GM12878 (cell line): ENCODE results near the gene PAK6. TPM values are rescaled to one million over a fixed set of nuclear protein-coding genes. Genes with fewer than 3 reads are reported as not detected.

Experiments used
- ATAC-seq: fragments of 200-7000 bp; cut with Tn5 transposase; 3 replicates; pipeline ENCODE4 v1.9.1; 2020; ENCODE audit warnings: mild to moderate bottlenecking, moderate library complexity
- BruUV-seq: library from RNA; stranded (reverse); fragments of 400-500 nt; replicated peaks from 2 replicates; lab custom pipeline; 2021; lab: Mats Ljungman, UMichigan
- CTCF ChIA-PET: fragments of 300-600 bp; sonication (Branson Sonifier 250); formaldehyde crosslinking; extraction: SDS; loops from one replicate; lab custom pipeline; 2021; ENCODE audit warnings: inconsistent platforms; lab: Yijun Ruan, JAX
- POLR2A ChIA-PET: fragments of 350-600 bp; formaldehyde crosslinking; extraction: SDS; loops from one replicate; lab custom pipeline; 2021; ENCODE audit warnings: inconsistent platforms; lab: Charles Lee
- RAD21 ChIA-PET: fragments of 300-600 bp; sonication (Branson Sonifier 250); formaldehyde crosslinking; loops from one replicate; lab custom pipeline; 2023; ENCODE audit warnings: antibody characterized with exemption; ENCODE audit not compliant: unreplicated experiment; lab: Charles Lee
- SMC1A ChIA-PET: fragments of 300-600 bp; sonication (Branson Sonifier 250); formaldehyde crosslinking; loops from one replicate; lab custom pipeline; 2023; ENCODE audit not compliant: unreplicated experiment, uncharacterized antibody; lab: Charles Lee
- DNase-seq: peaks from one replicate; pipeline ENCODE4 v3.0.0-alpha.2; 2011; ENCODE audit warnings: low read depth, low spot score
- FAIRE-seq: peaks from 3 replicates; lab custom pipeline; 2011; peaks lifted over from hg19 to GRCh38; lab: Jason Lieb, UNC
- H2AFZ ChIP-seq: 2 replicates; pipeline ENCODE4 v1.6.0; 2011; ENCODE audit warnings: low read depth, low read length, control low read depth; ENCODE audit not compliant: control insufficient read depth
- H3K27ac ChIP-seq: 2 replicates; pipeline ENCODE4 v1.5.1; 2011; ENCODE audit warnings: control low read depth; ENCODE audit not compliant: control insufficient read depth, insufficient read depth
- H3K27me3 ChIP-seq, 2 experiments: replicated peaks in 1 of 2; 2 replicates each; pipeline versions ENCODE4 v1.6.0 to v1.6.1; 2011; ENCODE audit warnings: low read length in 1 of 2; ENCODE audit not compliant: control insufficient read depth in 2 of 2, insufficient read depth in 2 of 2
- H3K36me3 ChIP-seq, 2 experiments: 2 replicates each; pipeline ENCODE4 v1.5.1; 2011; ENCODE audit warnings: low read length in 1 of 2; ENCODE audit not compliant: control insufficient read depth in 2 of 2, insufficient read depth in 2 of 2
- H3K4me1 ChIP-seq: 2 replicates; pipeline ENCODE4 v1.6.1; 2011; ENCODE audit warnings: mild to moderate bottlenecking, low read length, moderate library complexity, mixed read lengths; ENCODE audit not compliant: control insufficient read depth, insufficient read depth
- H3K4me2 ChIP-seq: 2 replicates; pipeline ENCODE4 v1.6.0; 2011; ENCODE audit warnings: control low read depth; ENCODE audit not compliant: control insufficient read depth, insufficient read depth
- H3K4me3 ChIP-seq: fragments of 200-600 bp; sonication (generic); 2 replicates; pipeline ENCODE4 v1.5.1; 2016
- H3K79me2 ChIP-seq: 2 replicates; pipeline ENCODE4 v1.6.0; 2011; ENCODE audit warnings: low read length; ENCODE audit not compliant: control insufficient read depth, insufficient read depth
- H3K9ac ChIP-seq: 2 replicates; pipeline ENCODE4 v1.8.0; 2011; ENCODE audit warnings: low read length, control low read depth, mixed read lengths; ENCODE audit not compliant: control insufficient read depth, insufficient read depth
- H3K9me3 ChIP-seq: replicated peaks from 3 replicates; pipeline ENCODE4 v1.5.1; 2011; ENCODE audit warnings: mild to moderate bottlenecking, low read length; ENCODE audit not compliant: control insufficient read depth, insufficient read depth
- H4K20me1 ChIP-seq: 2 replicates; pipeline ENCODE4 v1.6.0; 2011; ENCODE audit not compliant: control insufficient read depth, insufficient read depth
- ASH2L ChIP-seq: fragments of 300-600, 200-600 bp; sonication (generic); IDR thresholded peaks from 2 replicates; pipeline ENCODE4 v1.6.1; 2017; ENCODE audit warnings: low read depth, mild to moderate bottlenecking, borderline replicate concordance
- CHD1 ChIP-seq: IDR thresholded peaks from 2 replicates; pipeline ENCODE4 v1.6.1; 2012; ENCODE audit warnings: low read depth, low read length, improper control_type of control experiment
- GABPA ChIP-seq: IDR thresholded peaks from 2 replicates; pipeline ENCODE4 v1.6.1; 2014; ENCODE audit warnings: antibody characterized with exemption, low read depth, mild to moderate bottlenecking, inconsistent platforms
- HDGF ChIP-seq: fragments of 450-650 bp; IDR thresholded peaks from 2 replicates; pipeline ENCODE4 v1.6.1; 2016; ENCODE audit warnings: antibody characterized with exemption
- IKZF2 ChIP-seq, 2 experiments: fragments of 450-650 bp; IDR thresholded peaks; 2 replicates each; pipeline ENCODE4 v1.6.1; 2017; ENCODE audit warnings: mild to moderate bottlenecking in 2 of 2, moderate library complexity in 2 of 2
- LARP7 ChIP-seq: fragments of 450-650 bp; IDR thresholded peaks from 2 replicates; pipeline ENCODE4 v1.6.1; 2017; ENCODE audit warnings: mild to moderate bottlenecking
- SREBF1 ChIP-seq: IDR thresholded peaks from 2 replicates; pipeline ENCODE4 v1.6.1; 2012; ENCODE audit warnings: mild to moderate bottlenecking, low read length
- SREBF2 ChIP-seq: IDR thresholded peaks from 2 replicates; pipeline ENCODE4 v1.6.1; 2012; ENCODE audit warnings: mild to moderate bottlenecking, low read length
- TCF12 ChIP-seq: IDR thresholded peaks from 2 replicates; pipeline ENCODE4 v1.6.1; 2011; ENCODE audit warnings: low read depth, mild to moderate bottlenecking, low read length
- TCF3 ChIP-seq: IDR thresholded peaks from 2 replicates; pipeline ENCODE4 v1.6.1; 2012; ENCODE audit warnings: low read depth, mild to moderate bottlenecking, low read length, borderline replicate concordance; ENCODE audit not compliant: insufficient read depth
- ZNF207 ChIP-seq: fragments of 450-650 bp; IDR thresholded peaks from 2 replicates; pipeline ENCODE4 v1.6.1; 2014; ENCODE audit warnings: antibody characterized with exemption, mild to moderate bottlenecking, borderline replicate concordance
- ZNF274 ChIP-seq: IDR thresholded peaks from one replicate; pipeline ENCODE4 v1.8.0; 2011; ENCODE audit not compliant: insufficient read length, insufficient read depth
- WGBS: methylation state at CpG from one replicate; pipeline ENCODE4 v1.1.6; 2016; ENCODE audit warnings: low lambda C conversion rate; ENCODE audit not compliant: insufficient replicate concordance, insufficient coverage; ENCODE audit errors: missing lambda C conversion rate; 5-methylcytosine and 5-hydroxymethylcytosine counted together
- in situ Hi-C: fragments of 300-500 bp; cut with MboI; formaldehyde crosslinking; loops from 9 replicates; pipeline ENCODE4 v1.14.3; 2018; ENCODE audit warnings: mixed read lengths
- intact Hi-C: fragments of 100-400 bp; cut with micrococcal nuclease; formaldehyde crosslinking; loops from one replicate; pipeline ENCODE4 v1.14.2; 2022; ENCODE audit not compliant: unreplicated experiment
- polyA plus RNA-seq, 11 experiments: library from polyadenylated mRNA; depleted of rRNA in 4 of 11; unstranded in 6 of 11; stranded (reverse) in 5 of 11; fragments of >200 nt; fragmentation: Nextera tagmentation in 4 of 11; fragmentation: Illumina TruSeq in 1 of 11; extraction: Ambion mirVana in 4 of 11; extraction: Trizol in 1 of 11; gene quantifications; 1 replicate in 1 of 11; 2 replicates in 10 of 11; pipeline versions ENCODE4 v1.2.1 to v1.2.3, GENCODE V29; 2011 to 2016; ENCODE audit warnings: inconsistent platforms in 2 of 11, missing spikeins in 2 of 11, low read depth in 1 of 11
- total RNA-seq, 4 experiments: library from RNA; depleted of rRNA in 3 of 4; stranded (reverse); fragments of >200 nt in 3 of 4; fragmentation: Illumina TruSeq in 1 of 4; extraction: Trizol in 1 of 4; gene quantifications; 2 replicates each; pipeline versions ENCODE4 v1.2.1 to v1.2.3, GENCODE V29; 2013 to 2021

Gene PAK6
- total and polyA plus RNA-seq, 10 of the 15 experiments (the other 5 are each of a cell fraction or from before 2014, with no cell fraction given): 0.07 to 0.92 (median 0.31) TPM; not detected in 2

DNA sequence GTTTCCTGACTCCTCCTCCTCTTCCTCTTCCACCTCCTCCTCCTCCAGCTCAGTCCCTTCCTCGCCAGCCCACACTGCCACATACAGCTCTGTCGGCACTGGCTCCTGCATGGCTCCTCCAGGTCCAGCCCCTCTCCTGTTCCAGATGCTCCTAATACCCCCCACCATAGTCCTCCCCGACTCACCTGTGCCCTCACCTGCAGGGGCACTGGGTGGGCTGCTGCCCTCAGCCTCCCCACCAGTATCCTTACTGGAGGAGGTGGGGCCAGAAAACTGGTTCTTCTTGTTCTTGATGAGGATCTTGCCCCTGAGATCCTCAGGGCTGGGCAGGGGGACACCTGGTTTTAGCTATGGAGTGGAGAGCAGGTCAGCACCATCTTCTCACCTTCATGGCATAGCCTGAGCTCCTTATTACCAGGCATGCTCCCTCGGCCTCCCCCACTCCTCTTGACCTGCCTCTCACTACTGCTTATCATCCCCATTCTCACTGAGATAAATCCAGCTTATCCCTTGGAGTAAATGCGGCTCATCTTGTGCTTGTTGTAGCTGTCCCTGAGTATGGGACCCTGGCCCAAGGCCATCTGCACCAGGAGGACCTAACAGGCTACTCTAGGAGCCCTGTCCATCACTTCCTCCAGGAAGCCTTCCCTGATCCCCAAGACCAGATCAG is 57.8 kb downstream of the PAK6 start:
- RAD21 ChIA-PET: interaction anchor here (0.6 kb wide), 1 partner anchor 42 kb away, joined by 4 read pairs; no protein-coding TSS in a partner anchor
- intact Hi-C loops: no loop called here
- Histone ChIP-seq H3K79me2 (no peaks in the 10 kb centered on the region), H3K36me3 (no peaks in the 10 kb centered on the region), H3K27ac (no peak overlapping the region), H3K4me2 (no peak overlapping the region), H2AFZ (no peak overlapping the region), H3K4me3 (no peak overlapping the region), H3K9me3 (no peaks in the 10 kb centered on the region; the same call in 2 of the 3 replicates), H4K20me1 (no peaks in the 10 kb centered on the region), H3K9ac (no peak overlapping the region), H3K4me1 (no peaks in the 10 kb centered on the region), H3K27me3 (no peaks in the 10 kb centered on the region; a peak in 2 of 4 replicates)
- DNase-seq (no peak), ATAC-seq (no peak), FAIRE-seq (no peak)
- CTCF ChIA-PET: no interaction called here
- BruUV-seq: no TSS peak
- no peak for TF ChIP-seq TCF12
- no peak for TF ChIP-seq SREBF1
- no peak for TF ChIP-seq GABPA
- no peak for TF ChIP-seq CHD1
- no peak for TF ChIP-seq IKZF2 (IDR thresholded peaks at IDR 0.05)
- TF ChIP-seq TCF3: no peak
- TF ChIP-seq LARP7: no peak
- TF ChIP-seq ZNF207: no peak
- TF ChIP-seq HDGF: no peak
- TF ChIP-seq SREBF2: no peak
- TF ChIP-seq ZNF274: no peak
- no peak for TF ChIP-seq ASH2L
- SMC1A ChIA-PET: interaction anchor here (0.5 kb wide), 1 partner anchor 21 kb away, joined by 3 read pairs; no protein-coding TSS in a partner anchor
- in situ Hi-C loops: no loop called here
- POLR2A ChIA-PET: no interaction called here
- 30% methylated on average over 4 of the region's 5 CpGs for WGBS
